Neural progenitor cell (in vitro differentiated cells): ENCODE measurements around the gene RNF31.

Experiments
- CTCF ChIP-seq: fragments of 200-600 bp; sonication (generic); IDR thresholded peaks from 2 replicates; pipeline ENCODE4 v1.5.1; 2017; ENCODE audit warnings: antibody characterized with exemption, mild to moderate bottlenecking
- EZH2 ChIP-seq: fragments of 200-600 bp; sonication (generic); IDR thresholded peaks from 2 replicates; pipeline ENCODE4 v1.6.1; 2017; ENCODE audit warnings: antibody characterized with exemption, mild to moderate bottlenecking, moderate library complexity
- EZH2phosphoT487 ChIP-seq: fragments of 200-600 bp; sonication (generic); IDR thresholded peaks from 2 replicates; pipeline ENCODE4 v1.6.1; 2017; ENCODE audit warnings: antibody characterized with exemption

- no peak for TF ChIP-seq CTCF
- no peak for TF ChIP-seq EZH2
- TF ChIP-seq EZH2phosphoT487: no peak
Measured at GRCh38 chr14:24188251-24189058, 41.2 kb downstream of the RNF31 start, which contains the start of gene IPO4.
